ENCODE measurements around the gene ATP2A2. TPM values are rescaled to one million over a fixed set of nuclear protein-coding genes. Genes with fewer than 3 reads are reported as not detected.

ATP2A2 gene
- total RNA-seq, 2 experiments from 2014 or later = 206 TPM

DNA sequence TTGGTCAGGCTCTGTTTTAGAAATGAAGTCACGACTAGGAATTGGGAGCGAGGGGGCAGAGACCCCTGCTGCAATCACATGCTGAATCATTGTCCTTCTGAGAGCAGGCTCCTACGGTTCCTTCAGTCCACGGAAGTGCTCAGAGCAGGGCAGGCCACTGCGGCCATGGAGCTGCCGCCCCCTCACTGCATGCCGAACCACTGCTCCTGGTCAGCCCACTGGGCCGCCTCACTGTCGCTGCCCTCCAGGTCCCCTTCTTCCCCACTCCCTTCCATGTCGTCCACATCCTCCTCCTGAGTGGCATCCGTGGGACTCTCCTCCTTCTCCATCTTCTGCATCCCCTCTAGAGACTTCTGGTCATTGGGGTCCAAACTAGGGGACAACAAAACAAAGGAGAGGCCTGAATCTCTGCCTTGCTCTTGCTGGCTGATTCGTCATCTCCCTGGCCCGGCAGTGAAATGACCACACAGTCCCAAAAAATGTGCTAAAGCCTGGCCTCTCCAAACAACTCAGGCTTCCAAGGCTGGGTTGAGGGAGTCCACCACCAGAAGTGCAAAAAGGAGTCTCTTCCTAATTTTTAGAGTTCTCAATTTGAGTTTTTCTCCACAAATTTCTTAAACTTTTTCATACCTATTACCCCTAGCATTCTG lies 93.0 kb downstream of the ATP2A2 start:
- ChIA-PET CTCF (interaction anchor here (0.6 kb wide), 1 partner anchor 338 kb away, joined by 3 read pairs; no protein-coding TSS in a partner anchor), POLR2A (interaction anchor here (0.6 kb wide), 1 partner anchor 127 kb away, joined by 4 read pairs; no protein-coding TSS in a partner anchor)

DNA sequence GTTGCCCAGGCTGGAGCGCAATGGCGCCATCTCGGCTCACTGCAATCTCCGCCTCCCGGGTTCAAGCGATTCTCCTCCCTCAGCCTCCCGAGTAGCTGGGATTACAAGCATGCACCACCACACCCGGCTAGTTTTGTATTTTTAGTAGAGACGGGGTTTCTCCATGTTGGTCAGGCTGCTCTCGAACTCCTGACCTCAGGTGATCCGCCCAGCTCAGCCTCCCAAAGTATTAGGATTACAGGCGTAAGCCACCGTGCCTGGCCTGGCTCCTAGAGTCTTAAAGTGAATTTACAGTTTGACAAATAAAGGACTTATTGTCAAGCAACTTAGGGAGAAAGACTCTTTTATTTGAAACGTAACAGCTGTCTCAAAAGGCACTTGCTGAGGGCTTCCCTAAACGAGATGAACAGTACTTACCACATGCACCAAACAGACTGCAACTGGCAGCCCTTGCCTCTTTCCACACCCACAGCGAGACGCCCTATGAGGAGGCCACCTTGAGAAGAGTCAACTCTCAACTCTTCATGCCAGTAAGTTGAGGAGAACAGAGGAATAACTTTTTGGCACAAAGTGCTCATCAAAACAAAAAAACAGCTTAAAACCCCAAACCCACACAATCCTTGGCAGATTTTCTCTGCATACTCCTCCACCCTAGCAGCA lies 97.2 kb downstream of the ATP2A2 start:
- CTCF ChIA-PET = interaction anchor here (1.5 kb wide), 1 partner anchor 53 kb away, joined by 3 read pairs; no protein-coding TSS in a partner anchor
- POLR2A ChIA-PET = interaction anchor here (0.6 kb wide), 1 partner anchor 1034 kb away, joined by 4 read pairs; no protein-coding TSS in a partner anchor

DNA sequence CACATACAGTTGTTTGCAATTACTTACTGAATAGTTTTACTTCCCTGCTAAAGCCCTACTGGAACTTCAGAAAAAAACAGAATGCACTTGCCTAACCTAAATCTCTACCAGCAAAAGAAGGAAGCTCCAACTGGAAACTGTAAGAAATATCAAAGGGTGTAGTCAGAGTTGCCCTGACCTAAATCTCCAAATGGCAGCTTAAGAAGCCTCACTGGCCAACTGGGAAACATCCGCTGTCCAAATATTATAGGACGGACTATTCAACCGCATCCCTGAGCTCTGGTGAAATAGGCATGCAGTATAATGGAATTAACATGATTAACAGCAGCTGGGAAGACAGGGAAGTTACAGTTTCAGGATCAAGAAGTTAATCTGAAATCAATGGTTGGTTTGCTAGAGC lies 98.2 kb downstream of the ATP2A2 start:
- POLR2A ChIA-PET = interaction anchor here (0.6 kb wide), 2 partner anchors 52 to 1033 kb away, joined by 4 to 5 read pairs; no protein-coding TSS in a partner anchor
- CTCF ChIA-PET = interaction anchor here (1.2 kb wide), 1 partner anchor 10 kb away, joined by 6 read pairs; no protein-coding TSS in a partner anchor

GRCh38 chr12:110379631-110380030 lies 98.6 kb downstream of the ATP2A2 start:
- ChIA-PET POLR2A (no interaction called here), CTCF (interaction anchor here (1.2 kb wide), 1 partner anchor 9 kb away, joined by 6 read pairs; no protein-coding TSS in a partner anchor)

GRCh38 chr12:110382683-110383082 lies 101.6 kb downstream of the ATP2A2 start:
- CTCF ChIA-PET = no interaction called here
- POLR2A ChIA-PET = no interaction called here

Other genes with a start within 250 kb of the ATP2A2 start
- 10 to 100 TPM; 10.6 to 11.7 TPM for gene C12orf76, start 232.7 kb upstream of the ATP2A2 start, total RNA-seq
- gene IFT81, start 156.9 kb upstream of the ATP2A2 start, total RNA-seq = 1 to 10 TPM; 3.1 to 4.3 TPM
- gene ANAPC7, start 122.5 kb downstream of the ATP2A2 start, total RNA-seq = 10 to 100 TPM; 73.8 to 74.2 TPM
- gene ARPC3, start 169.1 kb downstream of the ATP2A2 start, total RNA-seq = 100 to 1,000 TPM; 260 to 276 TPM
- gene GPN3, start 187.0 kb downstream of the ATP2A2 start, total RNA-seq = 10 to 100 TPM; 67.3 to 69.0 TPM
- 10 to 100 TPM; 59.8 to 62.0 TPM for gene FAM216A, start 187.6 kb downstream of the ATP2A2 start, total RNA-seq
- gene VPS29, start 220.9 kb downstream of the ATP2A2 start, total RNA-seq = 10 to 100 TPM; 89.7 to 91.3 TPM
- 1 to 10 TPM in 1 of 2 experiments, under 1 TPM in 1; 0.95 to 1.3 TPM for gene RAD9B, start 221.1 kb downstream of the ATP2A2 start, total RNA-seq

Measured in activated CD8-positive, alpha-beta memory T cell treated with anti-CD3 and anti-CD28 coated beads for 36 hours (primary cell).